ENCODE results near the gene FCHSD2.

GRCh38 chr11:72968390-72968789, 173.7 kb downstream of the FCHSD2 start:
- TF ChIP-seq POLR2AphosphoS5 (IDR thresholded peaks at IDR 0.05): no peak
- TF ChIP-seq CTCF (IDR thresholded peaks at IDR 0.05): no peak
- TF ChIP-seq EP300 (IDR thresholded peaks at IDR 0.05): no peak

All from gastroesophageal sphincter (tissue), 3 donors.